Measurements from ENCODE around the gene ATG16L2. TPM values are rescaled to one million over a fixed set of nuclear protein-coding genes. Genes with fewer than 3 reads are reported as not detected.
A peak's percentile ranks its signal among the peaks of the same experiment; 100 is the strongest.
"Not testable (repeated sequence)": the region's sequence is repeated elsewhere in the genome, so short reads cannot be mapped to it uniquely, and the experiment has no call there.

Gene ATG16L2
- polyA plus RNA-seq, 5 donors, result 36.9 to 52.1 (median 43.3) TPM

DNA sequence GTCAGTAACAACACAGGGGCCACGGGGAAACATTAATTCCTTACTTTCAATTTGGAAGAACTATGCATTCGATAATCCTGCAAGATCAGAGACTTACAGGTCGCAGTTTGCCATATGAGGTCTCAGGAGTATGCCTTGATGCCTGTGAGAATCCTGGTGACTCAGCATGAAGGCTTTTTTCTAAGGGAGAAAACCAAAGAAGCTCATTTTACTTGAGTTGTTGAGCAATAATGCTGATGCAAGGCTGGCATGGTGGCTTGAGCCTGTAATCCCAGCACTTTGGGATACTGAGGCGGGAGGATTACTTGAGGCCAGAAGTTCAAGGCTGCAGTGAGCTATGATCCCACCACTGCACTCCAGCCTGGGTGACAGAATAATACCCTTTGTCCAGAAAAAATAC lies 26.6 kb downstream of the ATG16L2 start:
- DNase-seq, result no peak

GRCh38 chr11:72841397-72841796 lies 27.2 kb downstream of the ATG16L2 start:
- no peak for DNase-seq

- DNase-seq, result no peak
Observed at GRCh38 chr11:72842126-72842525, 27.9 kb downstream of the ATG16L2 start.

- no peak for DNase-seq
Observed at GRCh38 chr11:72842653-72843330, 28.6 kb downstream of the ATG16L2 start.

DNA sequence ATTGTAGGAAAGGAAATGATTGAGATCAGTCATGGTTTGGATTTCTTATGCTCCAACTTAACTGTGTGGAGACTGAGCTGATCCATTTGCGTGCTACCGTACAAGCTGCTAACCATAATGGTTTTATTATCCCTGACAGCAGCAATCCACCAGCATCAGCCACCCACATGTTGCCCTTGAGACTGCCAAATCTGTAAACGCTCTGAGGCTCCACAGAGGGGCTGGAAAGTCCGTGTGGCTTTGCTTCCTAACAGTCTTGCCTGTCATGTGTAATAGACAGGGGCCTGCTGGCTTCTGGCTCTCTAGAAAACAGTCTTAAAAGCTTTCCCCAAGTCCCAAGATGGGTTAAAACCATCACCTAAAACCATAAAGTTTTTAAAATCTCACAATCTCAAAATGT lies 30.1 kb downstream of the ATG16L2 start:
- DNase-seq, result peak; percentile 85 to 88

DNA sequence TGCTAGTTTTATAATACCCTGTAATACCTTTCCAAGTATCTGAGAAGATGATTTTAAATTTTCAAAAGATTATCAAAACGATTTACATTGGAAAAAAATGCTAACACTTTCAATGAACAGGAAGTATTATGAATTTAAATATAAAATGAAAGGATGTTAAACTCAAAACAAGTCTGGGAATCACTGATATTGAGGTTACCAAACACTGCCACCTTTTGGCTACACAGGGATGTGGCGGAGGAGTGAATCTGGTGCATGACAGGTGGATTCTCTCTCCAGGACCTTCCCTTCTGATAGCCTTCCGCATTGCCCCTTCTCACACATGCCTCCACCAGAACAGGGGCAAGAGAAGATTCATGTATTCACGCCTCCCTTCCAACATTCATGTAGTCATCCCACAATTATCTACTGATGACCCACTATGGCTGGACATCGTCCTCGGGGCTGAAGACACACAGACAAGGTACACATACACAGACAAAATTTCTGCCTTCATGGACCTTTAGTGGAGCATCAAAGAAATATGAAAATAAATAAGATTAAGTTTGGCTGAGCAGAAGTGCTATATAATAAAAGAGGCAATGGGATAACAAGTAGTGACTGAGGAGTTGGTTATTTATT lies 34.7 kb downstream of the ATG16L2 start:
- no peak for DNase-seq

- no peak for DNase-seq
Observed at GRCh38 chr11:72850832-72851231, 36.6 kb downstream of the ATG16L2 start.

GRCh38 chr11:72851726-72852125 lies 37.5 kb downstream of the ATG16L2 start:
- DNase-seq, result no peak

DNA sequence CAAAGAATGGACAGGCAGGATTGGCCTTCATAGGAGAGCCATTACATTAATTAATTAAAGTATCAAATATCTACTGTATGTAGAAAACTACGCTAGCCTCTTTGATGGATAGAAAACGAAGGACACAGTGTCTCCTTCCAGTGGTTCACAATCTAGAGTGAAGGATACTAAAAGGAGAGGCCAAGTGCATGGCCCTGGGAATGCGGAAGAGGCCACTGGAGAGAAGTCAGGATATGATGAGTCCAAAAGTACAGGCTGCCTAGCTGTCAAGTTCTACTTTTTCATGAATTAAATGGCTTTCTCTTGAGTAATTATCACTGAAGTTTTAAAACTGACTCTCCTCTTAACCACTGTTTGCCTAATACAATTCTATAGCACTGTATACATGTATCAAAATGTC lies 41.9 kb downstream of the ATG16L2 start:
- DNase-seq, result no peak

GRCh38 chr11:72856551-72857345 lies 42.5 kb downstream of the ATG16L2 start:
- no peak for DNase-seq

GRCh38 chr11:72858267-72858666 lies 44.1 kb downstream of the ATG16L2 start:
- not testable (repeated sequence) for DNase-seq

- DNase-seq, result no peak
Observed at GRCh38 chr11:72859126-72859525, 44.9 kb downstream of the ATG16L2 start.

- no peak for DNase-seq
Observed at GRCh38 chr11:72860010-72860409, 45.8 kb downstream of the ATG16L2 start.

GRCh38 chr11:72860592-72860991 lies 46.4 kb downstream of the ATG16L2 start:
- no peak for DNase-seq

- no peak for DNase-seq
Observed at GRCh38 chr11:72863091-72863490, 48.9 kb downstream of the ATG16L2 start.

- no peak for DNase-seq
Observed at GRCh38 chr11:72863916-72864315, 49.7 kb downstream of the ATG16L2 start.

DNA sequence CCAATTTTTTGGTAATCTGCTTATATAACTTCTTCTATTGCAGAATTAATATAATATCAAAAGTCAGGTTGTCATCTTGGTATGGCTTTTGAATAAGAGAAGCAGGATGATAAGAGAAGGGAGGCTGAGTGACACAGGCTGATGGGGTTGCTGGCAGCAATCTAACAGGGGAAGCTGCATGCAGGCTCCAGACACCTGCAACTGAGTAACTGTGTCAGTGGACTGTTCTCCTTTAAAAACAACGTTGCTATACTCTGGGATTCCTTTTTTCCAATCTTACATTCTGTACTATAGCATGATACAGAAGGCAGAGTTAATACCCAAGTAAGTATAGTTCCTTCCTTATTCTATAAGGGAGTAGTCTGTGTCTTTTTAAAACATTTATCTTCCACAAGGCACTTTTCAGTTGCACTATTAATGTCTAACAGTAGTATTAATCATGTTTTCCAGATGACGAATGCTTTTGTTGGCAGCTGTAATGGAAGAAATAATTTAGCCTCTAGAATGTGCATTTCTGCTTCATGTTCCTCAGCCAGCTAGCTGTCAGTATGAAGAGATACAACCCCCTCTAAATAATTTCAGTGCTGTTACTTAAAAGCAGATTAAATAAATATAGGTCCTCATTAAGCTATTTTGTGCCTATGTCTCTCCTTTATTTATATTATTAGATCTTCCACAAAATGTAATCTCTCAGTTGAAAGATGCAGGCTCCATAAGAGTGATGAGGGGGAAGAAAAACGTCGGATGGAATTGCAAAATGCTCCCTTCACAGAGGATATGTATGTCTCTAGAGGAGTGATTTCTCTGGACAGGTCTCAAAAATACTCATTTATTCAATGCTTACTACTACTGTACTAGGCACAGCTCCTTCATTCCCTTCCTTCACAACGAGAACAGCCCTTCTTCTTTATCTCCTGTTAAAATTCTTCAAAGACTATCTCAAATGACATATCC lies 50.8 kb downstream of the ATG16L2 start:
- DNase-seq, result no peak

- DNase-seq, result no peak
Observed at GRCh38 chr11:72867970-72868369, 53.8 kb downstream of the ATG16L2 start.

DNA sequence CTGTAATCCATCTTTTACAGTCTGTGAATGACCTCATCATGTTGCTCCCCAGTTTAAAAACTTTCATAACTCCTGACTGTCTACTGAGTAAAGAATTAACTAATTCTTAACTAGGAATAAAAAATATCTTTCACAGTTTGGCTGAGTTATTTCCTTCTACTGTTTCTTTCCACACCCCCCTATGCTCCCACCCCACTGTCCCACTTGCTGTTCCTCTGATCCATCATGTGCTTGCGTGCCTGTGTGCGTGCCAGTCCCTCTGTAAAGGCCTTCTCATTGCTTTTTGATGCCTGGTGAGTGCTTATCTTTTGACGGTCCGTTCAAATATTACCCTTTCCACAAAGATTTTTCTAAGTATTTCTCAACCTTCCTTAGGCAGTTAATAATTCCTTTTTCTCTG lies 55.6 kb downstream of the ATG16L2 start:
- no peak for DNase-seq

DNA sequence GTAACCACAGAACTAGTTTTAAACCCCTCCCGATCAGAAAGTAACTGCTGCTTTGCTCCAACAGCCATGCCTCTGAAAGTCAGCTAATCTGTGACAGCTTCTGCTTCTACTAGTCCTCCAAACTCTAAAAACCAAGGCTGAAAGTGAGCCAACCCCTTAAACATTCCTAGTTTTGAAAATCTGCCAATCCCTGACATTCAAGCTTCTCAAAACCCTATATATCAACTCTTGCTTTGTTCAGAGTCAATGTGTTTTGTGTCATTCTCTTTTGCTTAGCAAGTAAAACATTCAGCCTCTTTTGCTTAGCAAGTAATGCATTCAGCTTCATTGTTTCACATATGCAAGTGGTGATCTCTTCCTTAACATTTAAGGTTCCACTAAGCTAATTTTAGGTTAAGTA lies 56.9 kb downstream of the ATG16L2 start:
- DNase-seq, result peak in 1 of 2 donors; percentile 46

- DNase-seq, result no peak
Observed at GRCh38 chr11:72872012-72872411, 57.8 kb downstream of the ATG16L2 start.

- DNase-seq, result no peak
Observed at GRCh38 chr11:72875736-72876135, 61.5 kb downstream of the ATG16L2 start.
